HG03095 (cell line): ENCODE data around the gene RFLNA.

Experiments used
- ATAC-seq: cut with Tn5 transposase; IDR thresholded peaks from one replicate; pipeline ENCODE4 v1.9.1; 2021; ENCODE audit warnings: moderate library complexity; ENCODE audit not compliant: unreplicated experiment

The RFLNA gene

DNA sequence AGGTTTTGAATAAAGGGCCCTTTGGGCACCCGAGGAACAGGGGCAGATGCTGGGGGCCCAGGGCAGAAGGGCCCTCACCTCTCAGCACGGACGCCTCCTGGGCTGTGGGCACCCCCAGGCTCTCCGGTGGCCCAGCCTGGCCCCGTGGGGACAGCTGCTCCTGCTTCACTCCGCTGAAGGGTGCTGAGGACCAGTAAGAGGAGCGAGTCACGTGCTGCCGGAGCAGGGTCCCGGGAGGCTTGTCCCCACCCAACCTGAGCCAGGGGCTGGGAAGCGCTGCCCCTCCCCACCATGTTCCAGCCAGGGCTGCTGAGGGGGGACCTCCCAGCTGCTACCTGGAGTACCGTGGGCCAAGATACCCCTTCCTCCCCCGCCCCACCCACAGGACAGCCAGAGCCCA is 59.5 kb downstream of the RFLNA start:
- no peak for ATAC-seq

GRCh38 chr12:124356221-124356620 is 61.3 kb downstream of the RFLNA start:
- no peak for ATAC-seq

DNA sequence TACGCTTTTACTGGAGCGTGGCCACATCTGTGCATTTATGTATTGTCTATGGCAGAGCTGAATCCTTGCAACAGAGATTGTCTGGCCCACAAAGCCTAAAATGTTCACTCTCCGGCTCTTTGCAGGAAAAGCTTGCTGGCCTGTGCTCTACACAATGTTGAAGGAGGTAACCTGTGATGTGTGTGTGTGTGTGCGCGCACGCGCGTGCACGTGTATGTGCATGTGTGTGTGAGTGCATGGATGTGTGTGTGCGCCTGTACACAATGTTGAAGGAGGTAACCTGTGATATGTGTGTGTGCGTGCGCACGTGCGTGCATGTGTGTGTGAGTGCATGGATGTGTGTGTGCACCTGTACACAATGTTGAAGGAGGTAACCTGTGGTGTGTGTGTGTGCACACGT is 62.7 kb downstream of the RFLNA start:
- ATAC-seq = no peak

DNA sequence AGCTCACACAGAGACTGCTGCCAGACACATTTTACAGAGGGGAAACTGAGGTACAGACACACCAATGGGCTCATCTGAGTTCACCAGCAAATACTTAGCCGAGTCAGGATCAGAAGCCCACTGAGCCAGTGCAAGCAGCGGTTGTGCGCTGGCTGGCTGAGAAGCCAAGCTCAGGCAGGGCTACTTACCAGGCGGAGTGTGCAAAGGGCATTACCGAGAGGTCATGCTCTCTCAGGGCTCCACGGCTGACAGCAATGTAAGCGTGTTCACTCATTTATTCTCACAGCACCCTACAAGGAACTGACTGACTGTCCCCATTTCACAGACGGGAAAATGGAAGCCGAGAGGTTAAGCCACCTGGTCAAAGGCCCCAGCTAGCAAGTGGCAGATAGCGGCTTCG is 63.7 kb downstream of the RFLNA start:
- ATAC-seq = no peak

DNA sequence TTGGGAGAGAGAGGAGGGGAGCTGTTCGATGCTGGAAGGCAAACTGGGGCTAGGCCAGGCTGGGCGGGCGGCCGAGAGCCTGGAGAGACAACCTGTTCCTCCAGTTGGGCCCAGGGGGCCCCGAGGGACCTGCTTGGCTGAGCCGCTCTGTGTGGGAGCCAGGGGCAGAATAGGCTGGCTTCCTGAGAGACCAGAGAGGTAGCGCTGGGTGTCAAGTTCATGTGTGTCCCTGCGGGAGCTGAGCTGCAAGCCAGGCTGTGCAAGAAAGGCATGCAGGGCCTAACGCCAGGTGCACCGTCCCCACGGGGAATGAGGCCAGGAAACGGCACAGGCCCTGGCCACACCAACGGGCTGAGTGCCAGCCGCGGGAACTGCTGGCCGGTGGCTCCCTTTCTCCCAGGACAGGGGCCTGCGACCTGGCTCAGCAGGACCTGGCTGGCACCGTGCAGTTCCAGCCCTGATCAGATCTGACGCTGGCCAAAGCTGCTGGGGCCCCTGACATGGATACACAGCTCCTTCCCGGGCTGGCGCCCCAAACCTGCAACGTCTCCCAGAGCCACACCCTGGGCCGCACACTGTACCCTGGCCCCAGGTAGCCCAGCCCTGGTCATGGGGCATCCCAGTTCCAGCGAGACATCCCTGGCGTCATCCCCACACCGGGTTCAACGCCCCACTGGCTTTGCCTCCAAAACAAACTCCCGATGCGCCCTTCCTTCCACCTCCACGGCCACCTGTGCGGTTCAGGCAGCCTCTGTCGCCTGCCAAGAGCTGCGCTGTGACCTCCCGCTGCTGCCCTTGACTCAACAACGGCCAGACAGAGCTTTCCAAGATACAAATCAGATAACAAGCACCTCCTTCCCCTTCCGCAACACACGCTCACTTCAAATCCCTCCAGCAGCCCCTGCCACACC is 65.0 kb downstream of the RFLNA start:
- no peak for ATAC-seq

DNA sequence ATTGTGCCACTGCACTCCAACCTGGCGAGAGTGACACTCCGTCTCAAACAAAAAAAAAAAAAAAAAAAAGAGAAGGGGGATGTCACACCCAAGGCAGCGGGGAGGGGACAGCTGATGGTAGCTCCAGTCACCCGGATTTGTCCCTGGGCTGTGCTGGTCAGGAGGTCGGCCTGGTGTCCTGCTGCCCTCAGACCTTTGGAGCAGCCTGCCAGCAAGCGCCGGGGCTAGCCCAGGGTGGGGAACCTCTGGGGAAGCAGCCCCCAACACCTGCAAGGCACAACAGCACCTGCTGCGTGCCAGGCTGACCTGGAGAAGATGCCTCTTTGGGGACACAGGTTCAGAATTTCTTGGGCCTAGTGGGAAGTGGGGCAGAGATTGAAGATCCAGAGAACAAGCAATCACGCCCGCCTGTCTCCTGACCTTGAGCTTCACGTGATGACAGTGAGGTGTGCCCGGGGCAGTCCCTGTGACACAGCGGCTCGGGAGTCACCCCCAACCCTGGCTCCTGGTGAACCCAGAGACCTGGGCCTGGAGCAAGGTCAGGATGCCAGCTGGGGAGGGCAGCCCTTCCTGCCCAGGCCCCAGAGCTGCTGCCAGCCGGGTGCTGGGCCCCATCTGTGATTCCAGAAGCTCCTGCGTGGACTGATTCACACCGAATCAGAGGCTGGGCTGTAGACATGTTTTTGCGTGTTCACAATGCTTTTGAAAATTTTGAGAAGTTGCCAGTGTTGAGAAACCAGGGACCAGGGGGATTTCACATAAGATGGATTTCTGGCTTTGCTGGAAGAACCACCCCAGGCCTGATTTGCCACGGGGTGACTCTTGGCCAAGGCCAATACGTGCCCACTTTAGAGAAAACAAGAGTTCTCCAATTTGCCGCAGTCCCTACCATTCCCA is 66.4 kb downstream of the RFLNA start:
- ATAC-seq = no peak

DNA sequence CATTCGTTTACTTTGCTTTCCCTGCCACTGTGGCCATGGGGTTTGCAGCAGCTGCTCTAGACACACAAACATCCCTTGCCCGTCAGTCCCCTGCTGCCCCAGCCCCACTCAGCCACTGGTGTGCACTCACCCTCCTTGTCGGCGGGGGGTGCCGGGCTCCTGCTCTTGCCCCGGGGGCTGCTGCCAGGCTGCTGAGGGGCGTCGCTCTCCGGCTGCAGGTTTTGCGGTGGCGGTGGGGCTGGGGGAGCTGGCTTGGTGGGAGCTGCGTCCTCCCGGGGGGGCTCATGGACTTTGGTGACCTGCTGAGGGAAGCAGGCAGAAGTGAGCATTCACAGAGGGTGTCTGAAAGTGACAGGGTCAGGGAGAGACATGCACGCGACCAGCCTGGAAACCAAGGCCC is 67.1 kb downstream of the RFLNA start:
- no peak for ATAC-seq

DNA sequence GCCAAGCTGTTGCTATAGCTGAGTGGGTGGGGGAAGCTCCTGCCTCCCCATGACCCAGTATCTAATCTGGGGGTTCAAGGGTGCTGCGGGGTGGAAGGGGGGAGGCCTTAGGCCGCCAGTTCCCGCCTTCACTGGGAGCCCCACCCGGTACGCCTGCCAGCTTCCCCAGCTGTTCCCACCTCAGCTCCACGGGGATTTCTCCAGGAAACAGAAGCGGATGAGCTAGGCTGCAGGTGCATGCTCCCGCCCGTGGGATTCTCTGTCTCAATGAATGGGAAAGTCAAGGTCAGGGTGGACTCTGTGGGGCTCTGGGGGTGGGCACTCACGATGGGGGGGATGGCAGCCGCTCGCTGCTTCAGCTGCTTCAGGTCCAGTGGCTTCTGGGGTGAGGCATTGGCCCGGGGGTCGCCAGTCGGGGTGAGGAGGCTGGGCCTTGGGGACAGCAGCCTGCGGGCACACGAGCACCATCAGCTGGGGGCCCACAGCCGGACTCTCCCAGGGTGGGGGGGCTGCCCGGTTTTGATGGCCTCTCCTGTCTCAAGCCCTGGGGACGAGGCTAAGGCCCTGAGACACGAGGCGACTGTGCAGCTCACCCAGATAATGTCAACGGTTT is 68.6 kb downstream of the RFLNA start:
- no peak for ATAC-seq

DNA sequence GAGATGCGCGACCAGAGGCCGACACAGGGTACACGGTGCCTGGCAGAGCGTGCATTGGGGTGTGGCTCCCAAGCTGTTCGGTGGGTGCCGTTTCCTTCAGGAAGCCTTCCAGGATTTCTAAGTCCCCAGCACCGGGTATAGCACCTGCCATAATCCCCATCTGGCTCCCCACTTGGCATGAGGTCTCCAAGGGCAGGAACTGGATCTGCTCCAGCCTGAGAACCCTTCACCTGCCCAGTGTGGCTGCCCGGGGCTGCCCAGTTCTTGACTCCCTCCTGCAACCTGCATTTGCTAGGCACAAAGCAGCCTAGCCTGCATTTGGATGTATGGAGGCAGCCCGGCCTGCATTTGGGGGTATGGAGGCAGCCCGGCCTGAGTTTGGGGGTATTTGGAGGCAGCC is 69.7 kb downstream of the RFLNA start:
- no peak for ATAC-seq
